H1 (cell line): ENCODE data around the gene LYSET. TPM values are rescaled to one million over a fixed set of nuclear protein-coding genes. Genes with fewer than 3 reads are reported as not detected.

Experiments used
- CTCF ChIA-PET: fragments of 300-600 bp; sonication (Branson Sonifier 250); formaldehyde crosslinking; loops from one replicate; lab custom pipeline; 2021; ENCODE audit not compliant: partially characterized antibody; lab: Charles Lee
- POLR2A ChIA-PET: fragments of 300-600 bp; sonication (Branson Sonifier 250); formaldehyde crosslinking; loops from one replicate; lab custom pipeline; 2021; ENCODE audit warnings: inconsistent platforms; ENCODE audit not compliant: partially characterized antibody; lab: Charles Lee
- DNase-seq, 2 experiments: peaks; one replicate each; pipeline versions ENCODE4 v3.0.0 to v3.0.0-alpha.2; 2010 to 2022; ENCODE audit warnings: low spot score in 2 of 2, low read depth in 1 of 2, mixed read lengths in 1 of 2
- FAIRE-seq: peaks from 2 replicates; lab custom pipeline; 2011; peaks lifted over from hg19 to GRCh38; lab: Jason Lieb, UNC
- H2AFZ ChIP-seq: 2 replicates; pipeline ENCODE4 v1.8.1; 2012; ENCODE audit warnings: low read length, inconsistent platforms
- H2AK5ac ChIP-seq: 2 replicates; pipeline ENCODE4 v1.6.1; 2013; ENCODE audit warnings: low read depth, low read length
- H2BK120ac ChIP-seq: replicated peaks from 2 replicates; pipeline ENCODE3; 2013; ENCODE audit warnings: low read depth, low read length, inconsistent platforms
- H2BK12ac ChIP-seq: 2 replicates; pipeline ENCODE4 v1.6.1; 2013; ENCODE audit warnings: low read depth, low read length
- H2BK15ac ChIP-seq: 2 replicates; pipeline ENCODE4 v1.6.1; 2013; ENCODE audit warnings: low read length
- H2BK20ac ChIP-seq: 2 replicates; pipeline ENCODE4 v1.6.1; 2013; ENCODE audit warnings: low read length
- H2BK5ac ChIP-seq: 2 replicates; pipeline ENCODE4 v1.6.1; 2013; ENCODE audit warnings: low read depth, low read length
- H3K14ac ChIP-seq: 2 replicates; pipeline ENCODE4 v1.6.1; 2013; ENCODE audit warnings: inconsistent platforms; ENCODE audit not compliant: insufficient read length
- H3K18ac ChIP-seq: 2 replicates; pipeline ENCODE4 v1.6.1; 2013; ENCODE audit warnings: low read length; ENCODE audit errors: extremely low read depth
- H3K23ac ChIP-seq: 2 replicates; pipeline ENCODE4 v1.6.1; 2013; ENCODE audit warnings: inconsistent platforms; ENCODE audit not compliant: insufficient read length
- H3K23me2 ChIP-seq: 2 replicates; pipeline ENCODE4 v1.6.1; 2013; ENCODE audit warnings: low read depth, low read length
- H3K27ac ChIP-seq: 2 replicates; pipeline ENCODE4 v1.6.1; 2011; ENCODE audit warnings: low read depth, low read length, inconsistent platforms
- H3K27me3 ChIP-seq, 4 experiments: replicated peaks in 1 of 4; 1 replicate in 1 of 4; 2 replicates in 3 of 4; pipeline versions ENCODE4 v1.6.1 to v1.8.1; 2011 to 2013; ENCODE audit warnings: low read length in 3 of 4, mild to moderate bottlenecking in 3 of 4, inconsistent platforms in 2 of 4, mixed read lengths in 2 of 4, moderate library complexity in 1 of 4; ENCODE audit not compliant: control insufficient read depth in 3 of 4, insufficient read depth in 3 of 4; ENCODE audit errors: extremely low read depth in 1 of 4
- H3K36me3 ChIP-seq, 4 experiments: 2 replicates each; pipeline versions ENCODE4 v1.6.1 to v1.8.1; 2011 to 2013; ENCODE audit warnings: mild to moderate bottlenecking in 4 of 4, low read length in 3 of 4, moderate library complexity in 2 of 4, control low read depth in 1 of 4, inconsistent platforms in 1 of 4; ENCODE audit not compliant: insufficient read depth in 4 of 4, control insufficient read depth in 2 of 4
- H3K4ac ChIP-seq: replicated peaks from 2 replicates; pipeline ENCODE3; 2013; ENCODE audit warnings: low read length, low read depth, mixed read lengths, inconsistent platforms; ENCODE audit not compliant: insufficient read length
- H3K4me1 ChIP-seq, 4 experiments: replicated peaks in 1 of 4; 1 replicate in 1 of 4; 2 replicates in 3 of 4; pipeline versions ENCODE4 v1.6.1 to v1.8.1; 2011 to 2013; ENCODE audit warnings: low read length in 3 of 4, inconsistent platforms in 2 of 4, mixed read lengths in 1 of 4; ENCODE audit not compliant: insufficient read depth in 4 of 4, control insufficient read depth in 3 of 4
- H3K4me2 ChIP-seq, 2 experiments: 2 replicates each; pipeline versions ENCODE4 v1.6.1 to v1.8.1; 2011 to 2013; ENCODE audit warnings: low read depth in 2 of 2, low read length in 2 of 2, control low read depth in 1 of 2, inconsistent platforms in 1 of 2, mild to moderate bottlenecking in 1 of 2; ENCODE audit not compliant: insufficient read depth in 1 of 2
- H3K4me3 ChIP-seq, 4 experiments: fragments of 200-600, 300-600 bp in 1 of 4; sonication (generic), shearing (Covaris generic), sonication (Bioruptor Twin) in 1 of 4; 2 replicates each; pipeline versions ENCODE4 v1.5.1 to v1.8.1; 2011 to 2016; ENCODE audit warnings: low read length in 4 of 4, low read depth in 3 of 4, control low read depth in 2 of 4, inconsistent platforms in 2 of 4, mild to moderate bottlenecking in 2 of 4, mixed read lengths in 1 of 4, moderate library complexity in 1 of 4; ENCODE audit not compliant: insufficient read depth in 2 of 4; ENCODE audit errors: extremely low read depth in 1 of 4
- H3K56ac ChIP-seq: replicated peaks from 2 replicates; pipeline ENCODE3; 2013; ENCODE audit warnings: low read depth, mild to moderate bottlenecking, mixed read lengths, low read length, inconsistent platforms; ENCODE audit not compliant: insufficient read length
- H3K79me1 ChIP-seq: 2 replicates; pipeline ENCODE4 v1.6.1; 2013; ENCODE audit warnings: low read depth, low read length, control low read depth
- H3K79me2 ChIP-seq, 2 experiments: 2 replicates each; pipeline versions ENCODE4 v1.6.1 to v1.8.1; 2012 to 2013; ENCODE audit warnings: low read length in 2 of 2, mild to moderate bottlenecking in 2 of 2, inconsistent platforms in 1 of 2; ENCODE audit not compliant: insufficient read depth in 2 of 2, control insufficient read depth in 1 of 2
- H3K9ac ChIP-seq, 4 experiments: replicated peaks in 1 of 4; 1 replicate in 1 of 4; 2 replicates in 3 of 4; pipeline versions ENCODE4 v1.6.1 to v1.8.1; 2011 to 2013; ENCODE audit warnings: low read depth in 3 of 4, low read length in 3 of 4, control low read depth in 2 of 4, mild to moderate bottlenecking in 2 of 4, moderate library complexity in 2 of 4, inconsistent platforms in 1 of 4; ENCODE audit errors: extremely low read depth in 1 of 4
- H3K9me3 ChIP-seq, 2 experiments: 2 replicates each; pipeline versions ENCODE4 v1.6.1 to v1.8.1; 2012 to 2013; ENCODE audit warnings: mild to moderate bottlenecking in 2 of 2, moderate library complexity in 2 of 2, control low read depth in 1 of 2, inconsistent platforms in 1 of 2, low read depth in 1 of 2, low read length in 1 of 2, mixed read lengths in 1 of 2; ENCODE audit not compliant: insufficient read depth in 2 of 2
- H4K20me1 ChIP-seq, 2 experiments: replicated peaks in 1 of 2; 2 replicates each; pipeline versions ENCODE3 to v1.8.1; 2011 to 2013; ENCODE audit warnings: inconsistent platforms in 2 of 2, low read length in 2 of 2, mild to moderate bottlenecking in 1 of 2; ENCODE audit not compliant: insufficient read depth in 2 of 2, control insufficient read depth in 1 of 2
- H4K5ac ChIP-seq: 2 replicates; pipeline ENCODE4 v1.6.1; 2013; ENCODE audit warnings: low read length, low read depth, mixed read lengths, inconsistent platforms; ENCODE audit not compliant: insufficient read length
- H4K8ac ChIP-seq: 2 replicates; pipeline ENCODE4 v1.8.0; 2013; ENCODE audit warnings: mild to moderate bottlenecking, moderate library complexity, low read length, inconsistent platforms; ENCODE audit not compliant: insufficient read depth; ENCODE audit errors: extremely low read depth
- H4K91ac ChIP-seq: replicated peaks from 2 replicates; pipeline ENCODE3; 2013; ENCODE audit warnings: low read length, mixed read lengths, inconsistent platforms; ENCODE audit not compliant: insufficient read length
- PHF8 ChIP-seq: fragments of 200-600 bp; sonication (generic); conservative IDR thresholded peaks from 2 replicates; pipeline ENCODE4 v1.7.1; 2012; ENCODE audit warnings: low read depth, mild to moderate bottlenecking, inconsistent platforms, low read length, moderate library complexity
- WGBS, 2 experiments: shearing (Covaris generic) in 1 of 2; methylation state at CpG; one replicate each; pipeline versions ENCODE4 v1.1.6 to v1.1.7; 2013 to 2015; ENCODE audit warnings: low lambda C conversion rate in 2 of 2, mixed read lengths in 2 of 2, inconsistent platforms in 1 of 2, low coverage in 1 of 2, missing lambda C conversion rate in 1 of 2; ENCODE audit not compliant: insufficient replicate concordance in 2 of 2, insufficient coverage in 1 of 2, insufficient read length in 1 of 2; ENCODE audit errors: extremely low coverage in 1 of 2, missing lambda C conversion rate in 1 of 2; 5-methylcytosine and 5-hydroxymethylcytosine counted together
- polyA plus RNA-seq, 7 experiments: library from polyadenylated mRNA; depleted of rRNA in 3 of 7; stranded (reverse) in 5 of 7; unstranded in 2 of 7; fragments of >200 nt in 5 of 7; fragments of 200-250 nt in 2 of 7; gene quantifications; 1 replicate in 5 of 7; 2 replicates in 1 of 7; 4 replicates in 1 of 7; pipeline versions ENCODE4 v1.2.1 to v1.2.3, GENCODE V29; 2011 to 2013; ENCODE audit warnings: missing spikeins in 2 of 7, mixed read lengths in 2 of 7
- total RNA-seq: library from RNA; stranded (reverse); fragmentation: NEBNext Ultra II Directional; extraction: Animal tissue kit (Norgen Biotek cat#: 25700); gene quantifications from 2 replicates; pipeline ENCODE4 v1.2.1, GENCODE V29; 2021

The LYSET gene
- total and polyA plus RNA-seq, 2 of the 8 experiments (the other 6 are each of a cell fraction or from before 2014, with no cell fraction given) = 26.2 to 26.9 TPM

DNA sequence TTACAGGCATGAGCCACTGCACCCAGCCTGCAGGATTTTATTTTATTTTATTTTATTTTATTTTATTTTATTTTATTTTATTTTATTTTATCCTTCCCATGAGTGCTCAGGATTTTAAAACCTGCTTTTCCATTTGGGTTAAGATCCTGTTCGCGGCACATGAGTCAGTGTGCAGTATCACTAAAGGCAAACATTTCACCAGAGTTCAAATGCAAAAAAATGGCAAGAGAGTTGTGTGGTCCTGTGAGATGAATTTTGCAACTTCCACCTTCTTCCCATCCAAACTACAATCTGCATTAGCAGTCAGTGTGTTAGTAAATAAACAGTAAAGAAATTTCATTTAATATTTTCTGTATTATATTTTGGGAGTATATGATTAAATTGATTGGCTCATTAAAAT is 29.4 kb upstream of the LYSET start:
- H2BK12ac ChIP-seq = no peak overlapping the region
- no peaks in the 10 kb centered on the region for H3K23me2 ChIP-seq
- H3K27me3 ChIP-seq = no peaks in the 10 kb centered on the region; a peak in 1 of 7 replicates
- no peak overlapping the region for H3K4me3 ChIP-seq
- H2BK120ac ChIP-seq = no peak overlapping the region
- ChIA-PET CTCF (interaction anchor here (0.6 to 1.1 kb wide), 4 partner anchors 18 to 836 kb away, joined by 3 to 4 read pairs (median 3); no protein-coding TSS in a partner anchor), POLR2A (no interaction called here)
- no peak overlapping the region for H2AK5ac ChIP-seq
- no peak overlapping the region for H3K18ac ChIP-seq
- H3K9me3 ChIP-seq = no peaks in the 10 kb centered on the region
- no peak overlapping the region for H3K27ac ChIP-seq
- H2AFZ ChIP-seq = no peak overlapping the region
- H3K23ac ChIP-seq = no peak overlapping the region
- no peak overlapping the region for H3K14ac ChIP-seq
- H3K56ac ChIP-seq = no peak overlapping the region
- WGBS, 2 experiments = 89% methylated on average over 2 of the region's 2 CpGs; no CpG with 5 or more reads in 1 of the 2 experiments
- no peaks in the 10 kb centered on the region for H3K79me2 ChIP-seq
- H3K4me1 ChIP-seq = no peaks in the 10 kb centered on the region; a peak in 3 of 7 replicates
- H2BK5ac ChIP-seq = no peak overlapping the region
- H4K5ac ChIP-seq = no peak overlapping the region
- no peak overlapping the region for H4K91ac ChIP-seq
- FAIRE-seq (no peak), DNase-seq (no peak)
- H3K79me1 ChIP-seq = no peaks in the 10 kb centered on the region
- no peak overlapping the region for H3K9ac ChIP-seq
- no peaks in the 10 kb centered on the region for H3K36me3 ChIP-seq
- no peak overlapping the region for H3K4me2 ChIP-seq
- no peak overlapping the region for H2BK20ac ChIP-seq
- no peaks in the 10 kb centered on the region for H4K20me1 ChIP-seq
- no peak overlapping the region for H3K4ac ChIP-seq
- no peak overlapping the region for H4K8ac ChIP-seq
- no peak overlapping the region for H2BK15ac ChIP-seq
- no peak for TF ChIP-seq PHF8
